Activated naive CD4-positive, alpha-beta T cell treated with anti-CD3 and anti-CD28 coated beads, Interleukin-2, amount 10 ng/mL, durations not matched to agents 7 days and 5 days (primary cell): Measurements from ENCODE around the gene TBCD.
"Not testable (repeated sequence)": the region's sequence is repeated elsewhere in the genome, so short reads cannot be mapped to it uniquely, and the experiment has no call there.

Experiments
- CTCF ChIA-PET: fragments of 350-600 bp; sonication (Branson Sonifier 250); formaldehyde crosslinking; loops from one replicate; lab custom pipeline; 2021; ENCODE audit warnings: antibody characterized with exemption; lab: Charles Lee
- DNase-seq: peaks from one replicate; pipeline ENCODE4 v3.0.0-alpha.2; 2020
- H3K27ac Mint-ChIP-seq: one replicate; pipeline ENCODE4 v1.8.0; 2021; ENCODE audit warnings: mild to moderate bottlenecking, moderate library complexity, mixed read lengths
- H3K27me3 Mint-ChIP-seq: one replicate; pipeline ENCODE4 v1.8.0; 2021; ENCODE audit warnings: mild to moderate bottlenecking, mixed read lengths
- H3K36me3 Mint-ChIP-seq: one replicate; pipeline ENCODE4 v1.8.0; 2021; ENCODE audit warnings: mixed read lengths
- H3K4me1 Mint-ChIP-seq: one replicate; pipeline ENCODE4 v1.8.0; 2021; ENCODE audit warnings: mixed read lengths
- H3K4me3 Mint-ChIP-seq: one replicate; pipeline ENCODE4 v1.8.0; 2021; ENCODE audit warnings: mild to moderate bottlenecking, moderate library complexity, mixed read lengths
- H3K9me3 Mint-ChIP-seq: one replicate; pipeline ENCODE4 v1.8.0; 2021; ENCODE audit warnings: mixed read lengths

The TBCD gene

DNA sequence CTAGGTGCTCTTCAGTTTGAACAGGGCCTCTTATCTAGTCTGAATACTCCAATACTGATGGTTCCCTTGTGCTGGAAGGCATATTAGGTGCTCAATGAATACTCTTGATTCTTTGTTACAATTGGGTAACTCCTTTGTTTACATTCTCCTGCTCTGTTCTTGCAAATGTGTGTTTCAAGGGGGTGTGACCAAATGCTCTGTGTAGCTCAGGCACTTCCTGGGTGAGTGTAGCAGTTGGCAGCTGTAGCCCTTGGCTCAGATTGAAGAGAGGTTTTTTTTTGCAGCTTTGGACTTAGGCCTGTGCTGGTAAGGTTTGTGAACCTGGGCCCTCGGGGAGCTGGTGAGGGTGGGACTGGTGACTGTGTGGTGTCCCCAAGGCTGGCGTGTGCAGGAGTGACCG lies 20.2 kb downstream of the TBCD start:
- Mint-ChIP-seq H3K9me3 (no peaks in the 10 kb centered on the region), H3K4me3 (no peak overlapping the region), H3K4me1 (peaks cover 27% of the 10 kb centered on the region), H3K36me3 (peaks cover 40% of the 10 kb centered on the region), H3K27me3 (no peaks in the 10 kb centered on the region), H3K27ac (no peak overlapping the region)
- CTCF ChIA-PET = interaction anchor here (1.2 kb wide), 1 partner anchor 104 kb away, joined by 4 read pairs; no protein-coding TSS in a partner anchor
- DNase-seq = no peak

DNA sequence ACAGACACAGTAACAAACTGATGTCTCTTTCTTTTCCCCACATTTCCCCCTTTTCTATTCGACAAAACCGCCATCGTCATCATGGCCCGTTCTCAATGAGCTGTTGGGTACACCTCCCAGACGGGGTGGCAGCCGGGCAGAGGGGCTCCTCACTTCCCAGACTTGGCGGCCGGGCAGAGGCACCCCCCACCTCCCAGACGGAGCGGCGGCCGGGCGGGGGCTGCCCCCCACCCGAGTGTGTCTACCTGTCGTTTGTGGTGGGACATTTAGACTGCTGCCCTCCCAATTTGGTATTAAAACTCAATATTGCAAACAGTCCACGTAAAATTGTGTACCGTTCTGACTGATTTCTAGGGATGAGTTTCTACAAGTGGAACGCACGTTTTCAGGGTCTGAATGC lies 22.6 kb downstream of the TBCD start:
- CTCF ChIA-PET = interaction anchor here (1.0 to 1.3 kb wide), 2 partner anchors 105 to 141 kb away, joined by 4 to 5 read pairs; no protein-coding TSS in a partner anchor
- not testable (repeated sequence) for H3K27me3 Mint-ChIP-seq, DNase-seq, H3K4me3 Mint-ChIP-seq, H3K27ac Mint-ChIP-seq, H3K9me3 Mint-ChIP-seq
- H3K36me3 Mint-ChIP-seq = peaks cover 31% of the 10 kb centered on the region
- H3K4me1 Mint-ChIP-seq = peaks cover 26% of the 10 kb centered on the region

DNA sequence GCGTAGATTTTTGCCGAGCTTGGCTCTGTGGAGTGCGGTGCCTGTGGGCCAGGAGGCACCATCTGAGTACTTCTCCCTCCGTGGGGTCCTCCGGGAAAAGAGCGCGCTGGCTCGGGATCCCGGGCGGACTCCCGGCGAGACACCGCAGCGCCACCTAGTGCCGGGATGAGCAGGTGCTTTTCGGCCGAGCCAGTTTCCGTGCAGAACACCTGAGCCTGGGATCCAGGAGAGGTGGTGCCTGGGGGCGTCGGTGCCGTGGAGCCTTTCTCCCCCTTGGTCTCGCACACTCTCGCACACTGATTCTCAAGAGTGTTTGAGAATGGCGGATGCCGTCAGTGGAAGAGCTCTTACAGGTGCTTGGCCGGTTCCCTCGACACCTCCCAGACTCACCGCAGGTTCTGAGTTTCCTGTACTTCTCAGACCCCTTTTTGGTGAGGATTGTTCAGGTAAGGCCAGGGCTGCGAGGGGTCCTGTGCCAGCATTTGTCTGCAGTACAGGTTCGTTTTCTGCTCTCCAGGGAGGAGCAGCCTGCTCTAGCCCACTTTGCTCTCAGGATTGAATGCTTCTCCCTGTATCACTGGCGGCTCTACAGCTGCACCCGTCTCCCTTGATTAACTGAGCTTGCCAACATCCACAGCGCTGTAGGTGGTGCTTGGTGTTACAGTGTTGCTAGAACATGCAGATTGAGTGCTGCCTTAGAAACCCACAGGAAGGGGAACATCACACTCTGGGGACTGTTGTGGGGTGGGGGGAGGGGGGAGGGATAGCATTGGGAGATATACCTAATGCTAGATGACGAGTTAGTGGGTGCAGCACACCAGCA lies 23.3 kb downstream of the TBCD start:
- Mint-ChIP-seq H3K9me3 (no peaks in the 10 kb centered on the region), H3K4me3 (no peak overlapping the region), H3K36me3 (peaks cover 26% of the 10 kb centered on the region), H3K4me1 (peaks cover 26% of the 10 kb centered on the region), H3K27me3 (no peaks in the 10 kb centered on the region), H3K27ac (peak overlapping the region; percentile 29)
- CTCF ChIA-PET = interaction anchor here (0.7 to 1.3 kb wide), 3 partner anchors 106 to 140 kb away, joined by 3 to 5 read pairs (median 4); no protein-coding TSS in a partner anchor
- DNase-seq = peak; percentile 55

DNA sequence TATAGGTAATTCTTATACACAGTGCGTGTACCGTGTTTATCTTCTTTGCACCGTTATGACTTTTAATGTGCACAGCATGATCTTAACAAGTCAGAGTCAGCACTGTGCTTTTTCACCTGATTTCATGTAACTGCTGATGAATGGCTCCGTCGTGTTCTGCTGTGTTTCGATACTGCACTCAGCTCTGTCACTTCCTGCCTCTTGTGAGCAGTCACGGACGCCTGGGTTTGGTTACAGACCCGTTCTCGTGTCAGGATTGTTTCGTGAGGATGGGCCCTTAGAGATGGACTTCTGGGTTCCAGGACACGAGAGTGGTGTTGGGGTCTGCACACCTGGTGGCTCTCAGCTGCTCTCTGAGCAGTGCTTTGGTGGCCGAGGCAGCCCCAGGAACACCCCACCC lies 24.6 kb downstream of the TBCD start:
- Mint-ChIP-seq H3K4me3 (no peak overlapping the region), H3K4me1 (peaks cover 26% of the 10 kb centered on the region), H3K27me3 (no peaks in the 10 kb centered on the region), H3K27ac (peak overlapping the region; percentile 58), H3K36me3 (peaks cover 25% of the 10 kb centered on the region), H3K9me3 (no peaks in the 10 kb centered on the region)
- CTCF ChIA-PET = interaction anchor here (0.6 to 0.8 kb wide), 2 partner anchors 35 to 251 kb away, joined by 3 read pairs; no protein-coding TSS in a partner anchor
- no peak for DNase-seq

DNA sequence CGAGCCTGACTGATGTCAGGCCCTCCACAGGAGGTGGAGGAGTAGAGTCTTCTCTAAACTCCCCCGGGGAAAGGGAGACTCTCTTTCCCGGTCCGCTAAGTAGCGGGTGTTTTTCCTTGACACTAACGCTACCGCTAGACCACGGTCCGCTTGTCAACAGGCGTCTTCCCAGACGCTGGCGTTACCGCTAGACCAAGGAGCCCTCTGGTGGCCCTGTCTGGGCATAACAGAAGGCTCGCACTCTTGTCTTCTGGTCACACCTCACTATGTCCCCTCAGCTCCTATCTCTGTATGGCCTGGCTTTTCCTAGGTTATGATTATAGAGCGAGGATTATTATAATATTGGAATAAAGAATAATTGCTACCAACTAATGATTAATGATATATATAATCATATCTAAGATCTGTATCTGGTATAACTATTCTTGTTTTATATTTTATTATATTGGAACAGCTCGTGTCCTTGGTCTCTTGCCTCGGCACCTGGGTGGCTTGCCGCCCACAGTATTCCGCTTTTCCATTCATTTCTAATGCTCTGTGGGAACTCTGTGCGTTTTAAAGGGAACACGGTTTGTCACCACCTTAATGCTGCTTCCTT lies 26.0 kb downstream of the TBCD start:
- Mint-ChIP-seq H3K4me1 (peaks cover 28% of the 10 kb centered on the region), H3K36me3 (peaks cover 17% of the 10 kb centered on the region)
- H3K27me3 Mint-ChIP-seq, H3K4me3 Mint-ChIP-seq, DNase-seq, H3K9me3 Mint-ChIP-seq, H3K27ac Mint-ChIP-seq: not testable (repeated sequence)
- CTCF ChIA-PET = interaction anchor here (0.7 to 1.8 kb wide), 3 partner anchors 90 to 113 kb away, joined by 4 to 8 read pairs (median 4); no protein-coding TSS in a partner anchor

DNA sequence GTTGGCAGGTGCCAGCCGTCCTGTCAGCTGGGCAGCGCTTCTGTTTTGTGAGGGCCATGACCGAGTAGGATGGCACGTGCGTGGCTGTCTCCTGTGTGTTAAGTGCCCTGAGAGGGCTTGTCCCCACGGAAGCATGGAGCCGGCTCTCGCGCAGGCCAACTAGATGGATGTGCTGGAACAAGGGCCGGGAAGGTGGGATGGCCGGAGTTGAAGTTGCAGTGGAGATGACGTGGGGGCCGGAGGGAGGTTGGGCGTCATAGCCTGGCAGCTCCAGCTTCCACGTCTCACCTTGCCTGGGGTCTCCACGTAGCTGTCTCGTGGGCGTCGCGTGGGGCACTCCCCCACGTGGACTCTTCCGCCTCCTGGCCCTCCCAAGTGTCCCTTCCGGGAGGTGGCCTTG lies 27.7 kb downstream of the TBCD start:
- no peak overlapping the region for H3K4me3 Mint-ChIP-seq
- no peak overlapping the region for H3K27ac Mint-ChIP-seq
- CTCF ChIA-PET = interaction anchor here (0.7 to 2.8 kb wide), 4 partner anchors 12 to 106 kb away, joined by 3 to 16 read pairs (median 4); no protein-coding TSS in a partner anchor
- H3K9me3 Mint-ChIP-seq = no peaks in the 10 kb centered on the region
- no peaks in the 10 kb centered on the region for H3K27me3 Mint-ChIP-seq
- peaks cover 25% of the 10 kb centered on the region for H3K36me3 Mint-ChIP-seq
- peaks cover 34% of the 10 kb centered on the region for H3K4me1 Mint-ChIP-seq
- DNase-seq = no peak

DNA sequence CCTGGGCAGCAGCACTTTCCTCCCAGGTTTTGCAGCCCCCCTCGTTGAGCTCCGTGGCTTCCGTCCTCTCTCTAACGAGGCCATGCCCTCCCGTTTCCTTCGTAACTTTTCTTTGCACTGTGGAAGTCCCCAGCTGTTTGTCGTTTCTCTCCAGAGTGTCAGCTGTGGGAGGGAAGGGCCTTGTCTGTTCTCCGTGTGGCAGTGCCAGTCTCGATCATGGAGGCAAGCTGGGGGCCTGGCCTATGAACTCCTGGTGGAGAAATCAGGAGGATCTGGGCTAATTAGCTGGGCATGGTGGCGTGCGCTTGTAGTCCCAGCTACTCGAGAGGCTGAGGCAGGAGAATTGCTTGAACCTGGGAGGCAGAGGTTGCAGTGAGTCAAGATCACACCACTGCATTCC lies 28.3 kb downstream of the TBCD start:
- no peak for DNase-seq
- Mint-ChIP-seq H3K4me3 (no peak overlapping the region), H3K36me3 (peaks cover 26% of the 10 kb centered on the region), H3K4me1 (peaks cover 27% of the 10 kb centered on the region), H3K27me3 (no peaks in the 10 kb centered on the region), H3K9me3 (no peaks in the 10 kb centered on the region), H3K27ac (no peak overlapping the region)
- CTCF ChIA-PET = interaction anchor here (0.7 to 2.8 kb wide), 8 partner anchors 11 to 138 kb away, joined by 3 to 17 read pairs (median 4); no protein-coding TSS in a partner anchor

DNA sequence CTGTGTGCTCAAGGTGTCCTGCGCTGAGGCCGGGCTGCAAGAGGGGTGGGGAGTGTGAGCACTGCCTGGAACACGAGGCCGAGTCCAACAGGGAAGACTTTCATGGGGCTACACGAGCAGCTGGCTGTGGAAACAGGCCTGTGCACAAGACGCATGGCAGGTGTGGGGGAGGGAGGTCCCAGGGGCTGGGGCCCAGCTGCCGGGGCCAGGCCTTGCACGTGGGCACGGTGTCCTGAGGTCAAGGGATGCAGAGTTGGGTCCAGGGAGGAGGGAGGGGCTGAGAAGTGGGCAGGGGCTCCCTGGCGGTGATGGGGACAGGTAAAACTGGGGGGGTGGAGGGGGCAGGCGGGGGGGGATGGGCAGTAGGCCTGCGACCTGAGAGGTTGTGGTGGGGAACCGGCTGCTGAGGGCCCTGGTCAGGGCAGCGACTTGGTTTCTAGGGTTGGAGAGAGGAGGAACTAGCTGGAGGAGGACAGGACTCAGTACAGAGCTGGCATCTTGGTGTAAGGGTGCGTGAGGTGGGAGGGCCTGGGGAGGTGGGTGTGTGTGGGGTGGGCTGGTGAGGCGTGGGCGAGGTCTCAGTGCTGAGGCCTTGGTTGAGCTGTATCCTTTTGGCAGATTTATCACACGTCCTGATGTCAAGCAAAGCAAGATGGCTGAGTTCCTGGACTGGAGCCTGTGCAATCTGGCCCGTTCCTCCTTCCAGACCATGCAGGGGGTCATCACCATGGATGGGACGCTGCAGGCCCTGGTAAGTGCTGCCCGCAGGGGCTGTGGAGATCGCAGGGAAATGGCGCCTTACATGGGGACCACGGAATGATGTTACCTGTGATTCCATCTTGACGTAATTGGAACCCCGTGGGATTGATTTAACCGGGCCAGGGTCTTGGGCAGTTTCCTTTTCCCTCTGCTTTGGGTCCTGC lies 29.4 kb downstream of the TBCD start:
- DNase-seq = no peak
- no peaks in the 10 kb centered on the region for H3K9me3 Mint-ChIP-seq
- no peak overlapping the region for H3K27ac Mint-ChIP-seq
- CTCF ChIA-PET = interaction anchor here (0.7 to 2.8 kb wide), 19 partner anchors 9 to 421 kb away, joined by 3 to 17 read pairs (median 4); no protein-coding TSS in a partner anchor
- peaks cover 21% of the 10 kb centered on the region for H3K4me1 Mint-ChIP-seq
- no peak overlapping the region for H3K4me3 Mint-ChIP-seq
- H3K36me3 Mint-ChIP-seq = peaks cover 27% of the 10 kb centered on the region
- no peaks in the 10 kb centered on the region for H3K27me3 Mint-ChIP-seq

DNA sequence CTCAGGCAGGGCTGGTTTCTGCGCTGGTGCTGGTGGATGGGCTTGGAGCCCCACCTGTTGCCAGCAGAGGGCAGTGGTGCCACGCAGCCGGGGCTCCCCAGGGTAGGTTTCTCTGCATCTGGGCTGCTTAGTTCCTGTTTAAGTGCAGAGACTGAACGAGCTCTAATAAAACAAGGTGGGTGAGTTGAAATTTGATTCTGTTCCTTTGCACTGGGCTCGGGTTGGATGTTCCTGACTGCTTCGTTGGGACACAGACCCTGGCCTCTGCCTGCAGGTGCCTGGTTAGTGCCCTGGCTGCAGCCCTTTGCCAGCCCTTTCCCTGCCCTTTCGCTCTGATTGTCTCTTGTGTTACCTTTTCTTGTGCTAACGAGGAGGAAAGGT lies 30.0 kb downstream of the TBCD start:
- Mint-ChIP-seq H3K4me3 (no peak overlapping the region), H3K27ac (no peak overlapping the region), H3K9me3 (no peaks in the 10 kb centered on the region), H3K4me1 (peaks cover 17% of the 10 kb centered on the region), H3K36me3 (peaks cover 28% of the 10 kb centered on the region), H3K27me3 (no peaks in the 10 kb centered on the region)
- DNase-seq = peak; percentile 91
- CTCF ChIA-PET = interaction anchor here (0.6 to 2.8 kb wide), 17 partner anchors 9 to 422 kb away, joined by 3 to 17 read pairs (median 4); no protein-coding TSS in a partner anchor

DNA sequence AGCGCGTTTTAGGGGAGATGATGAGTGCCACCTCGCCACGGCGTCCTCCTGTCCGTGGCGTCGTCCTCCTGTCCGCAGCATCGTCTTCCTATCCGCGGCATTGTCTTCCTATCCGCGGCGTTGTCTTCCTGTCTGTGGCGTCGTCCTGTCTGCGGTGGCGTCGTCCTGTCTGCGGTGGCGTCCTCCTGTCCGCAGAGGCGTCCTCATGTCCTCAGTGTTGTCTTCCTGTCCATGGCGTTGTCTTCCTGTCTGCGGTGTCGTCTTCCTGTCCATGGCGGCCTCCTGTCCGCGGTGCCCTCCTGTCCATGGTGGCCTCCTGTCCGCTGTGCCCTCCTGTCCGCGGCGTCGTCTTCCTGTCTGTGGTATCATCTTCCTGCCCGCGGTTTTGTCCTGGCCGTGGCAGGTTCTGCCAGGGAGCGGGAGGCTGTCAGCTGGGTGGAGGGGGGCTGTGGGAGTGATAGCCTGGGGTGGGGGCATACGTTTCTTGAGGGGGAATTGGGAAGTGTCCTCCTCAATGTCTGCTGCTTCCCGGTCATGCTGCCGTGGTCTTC lies 30.9 kb downstream of the TBCD start:
- DNase-seq = no peak
- peaks cover 15% of the 10 kb centered on the region for H3K4me1 Mint-ChIP-seq
- H3K27me3 Mint-ChIP-seq = no peaks in the 10 kb centered on the region
- CTCF ChIA-PET = interaction anchor here (1.8 to 2.6 kb wide), 2 partner anchors 131 to 151 kb away, joined by 9 to 17 read pairs; no protein-coding TSS in a partner anchor
- no peaks in the 10 kb centered on the region for H3K9me3 Mint-ChIP-seq
- H3K4me3 Mint-ChIP-seq = no peak overlapping the region
- no peak overlapping the region for H3K27ac Mint-ChIP-seq
- peaks cover 22% of the 10 kb centered on the region for H3K36me3 Mint-ChIP-seq

DNA sequence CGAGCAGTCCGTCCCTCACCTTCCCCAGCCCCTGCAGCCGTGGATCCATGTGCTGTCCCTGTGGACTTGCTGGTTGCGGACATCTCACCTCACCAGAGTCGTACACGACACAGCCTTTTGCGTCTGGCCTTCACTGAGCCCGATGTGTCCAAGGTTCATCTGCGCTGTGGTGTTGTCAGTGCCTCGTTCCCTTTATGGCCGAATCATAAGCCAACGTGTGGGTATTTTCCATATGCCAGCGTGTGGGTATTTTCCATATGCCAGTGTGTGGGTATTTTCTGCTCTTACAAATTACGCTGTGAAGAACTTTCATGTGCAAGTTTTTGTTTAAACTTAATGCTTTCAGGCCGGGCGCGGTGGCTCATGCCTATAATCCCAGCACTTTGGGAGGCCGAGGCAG lies 31.6 kb downstream of the TBCD start:
- H3K9me3 Mint-ChIP-seq = no peaks in the 10 kb centered on the region
- CTCF ChIA-PET = no interaction called here
- no peak overlapping the region for H3K4me3 Mint-ChIP-seq
- H3K36me3 Mint-ChIP-seq = peaks cover 20% of the 10 kb centered on the region
- H3K4me1 Mint-ChIP-seq = peaks cover 15% of the 10 kb centered on the region
- no peak overlapping the region for H3K27ac Mint-ChIP-seq
- no peaks in the 10 kb centered on the region for H3K27me3 Mint-ChIP-seq
- DNase-seq = no peak

DNA sequence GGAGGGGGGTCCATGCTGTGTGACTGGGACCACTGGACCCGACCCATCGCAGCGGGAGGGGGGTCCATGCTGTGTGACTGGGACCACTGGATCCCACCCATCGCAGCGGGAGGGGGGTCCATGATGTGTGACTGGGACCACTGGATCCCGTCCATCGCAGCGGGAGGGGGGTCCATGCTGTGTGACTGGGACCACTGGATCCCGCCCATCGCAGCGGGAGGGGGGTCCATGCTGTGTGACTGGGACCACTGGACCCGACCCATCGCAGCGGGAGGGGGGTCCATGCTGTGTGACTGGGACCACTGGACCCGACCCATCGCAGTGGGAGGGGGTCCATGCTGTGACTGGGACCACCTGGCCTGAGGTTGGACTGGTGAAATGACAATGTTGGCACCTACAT lies 33.7 kb downstream of the TBCD start:
- Mint-ChIP-seq H3K4me1 (peaks cover 15% of the 10 kb centered on the region), H3K36me3 (peaks cover 20% of the 10 kb centered on the region)
- CTCF ChIA-PET, H3K27me3 Mint-ChIP-seq, DNase-seq, H3K9me3 Mint-ChIP-seq, H3K4me3 Mint-ChIP-seq, H3K27ac Mint-ChIP-seq: not testable (repeated sequence)

DNA sequence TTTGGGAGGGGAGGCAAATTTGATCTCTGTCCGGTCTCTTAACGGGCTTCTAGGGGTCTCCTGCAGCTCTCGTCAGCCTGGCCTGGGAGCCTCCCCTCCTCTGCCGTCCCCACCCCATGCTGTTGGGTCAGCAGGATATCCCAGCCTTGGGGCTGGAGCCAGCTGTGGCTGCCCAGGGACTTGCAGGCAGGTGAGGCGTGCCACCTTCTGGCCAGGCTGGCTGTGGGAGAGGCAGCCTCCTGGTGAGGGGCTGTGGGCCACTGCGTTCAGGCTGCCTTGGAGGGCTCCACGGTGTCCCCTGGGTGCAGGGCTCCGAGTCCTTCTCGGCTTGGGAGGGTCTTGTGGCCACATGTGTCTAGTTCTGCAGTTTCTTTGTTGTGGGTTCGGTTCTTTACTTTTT lies 34.6 kb downstream of the TBCD start:
- Mint-ChIP-seq H3K4me3 (no peak overlapping the region), H3K4me1 (peaks cover 15% of the 10 kb centered on the region), H3K27ac (no peak overlapping the region), H3K27me3 (no peaks in the 10 kb centered on the region), H3K36me3 (peaks cover 20% of the 10 kb centered on the region), H3K9me3 (no peaks in the 10 kb centered on the region)
- CTCF ChIA-PET = no interaction called here
- DNase-seq = no peak
